ENCODE results near the gene DENND1A. TPM values are rescaled to one million over a fixed set of nuclear protein-coding genes. Genes with fewer than 3 reads are reported as not detected.
"Not testable (repeated sequence)": the region's sequence is repeated elsewhere in the genome, so short reads cannot be mapped to it uniquely, and the experiment has no call there.

The DENND1A gene
- total RNA-seq, 4 donors from 2014 or later, result 15.8 to 33.5 (median 23.9) TPM

DNA sequence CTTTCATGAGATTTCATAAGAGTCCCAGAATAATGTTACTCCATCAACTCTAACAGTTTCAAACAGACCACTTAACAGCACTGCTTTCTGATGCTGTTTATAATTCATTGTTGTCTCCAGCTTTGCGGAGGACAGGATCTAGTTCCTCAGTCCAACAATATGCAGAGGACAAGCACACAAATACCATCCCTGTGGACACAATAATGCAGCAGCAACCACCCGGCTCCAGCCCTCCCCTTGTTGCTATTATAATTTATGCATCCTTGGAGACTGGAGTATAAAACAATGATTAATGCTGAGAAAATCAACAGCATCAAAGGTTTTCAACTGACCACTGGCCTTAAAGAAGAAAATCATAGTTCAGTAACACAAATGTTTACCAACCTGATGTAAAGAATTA is 108.3 kb downstream of the DENND1A start:
- DNase-seq (ENCODE audit: low spot score in 2 of 2), result no peak
- 72% methylated on average over 2 of the region's 2 CpGs for WGBS
- no peaks in the 10 kb centered on the region for H3K27me3 ChIP-seq
- H3K9me3 ChIP-seq, result no peaks in the 10 kb centered on the region
- H3K4me3 ChIP-seq, result no peak overlapping the region
- H3K27ac ChIP-seq, result no peak overlapping the region
- H3K4me1 ChIP-seq, result no peaks in the 10 kb centered on the region
- H3K36me3 ChIP-seq, result no peaks in the 10 kb centered on the region
- TF ChIP-seq POLR2AphosphoS5 (IDR thresholded peaks at IDR 0.05), result no peak
- TF ChIP-seq EP300 (IDR thresholded peaks at IDR 0.05), result no peak
- TF ChIP-seq, protein P1, sequence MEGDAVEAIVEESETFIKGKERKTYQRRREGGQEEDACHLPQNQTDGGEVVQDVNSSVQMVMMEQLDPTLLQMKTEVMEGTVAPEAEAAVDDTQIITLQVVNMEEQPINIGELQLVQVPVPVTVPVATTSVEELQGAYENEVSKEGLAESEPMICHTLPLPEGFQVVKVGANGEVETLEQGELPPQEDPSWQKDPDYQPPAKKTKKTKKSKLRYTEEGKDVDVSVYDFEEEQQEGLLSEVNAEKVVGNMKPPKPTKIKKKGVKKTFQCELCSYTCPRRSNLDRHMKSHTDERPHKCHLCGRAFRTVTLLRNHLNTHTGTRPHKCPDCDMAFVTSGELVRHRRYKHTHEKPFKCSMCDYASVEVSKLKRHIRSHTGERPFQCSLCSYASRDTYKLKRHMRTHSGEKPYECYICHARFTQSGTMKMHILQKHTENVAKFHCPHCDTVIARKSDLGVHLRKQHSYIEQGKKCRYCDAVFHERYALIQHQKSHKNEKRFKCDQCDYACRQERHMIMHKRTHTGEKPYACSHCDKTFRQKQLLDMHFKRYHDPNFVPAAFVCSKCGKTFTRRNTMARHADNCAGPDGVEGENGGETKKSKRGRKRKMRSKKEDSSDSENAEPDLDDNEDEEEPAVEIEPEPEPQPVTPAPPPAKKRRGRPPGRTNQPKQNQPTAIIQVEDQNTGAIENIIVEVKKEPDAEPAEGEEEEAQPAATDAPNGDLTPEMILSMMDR (IDR thresholded peaks at IDR 0.05), result no peak
- no peak for TF ChIP-seq POLR2A (IDR thresholded peaks at IDR 0.05)

DNA sequence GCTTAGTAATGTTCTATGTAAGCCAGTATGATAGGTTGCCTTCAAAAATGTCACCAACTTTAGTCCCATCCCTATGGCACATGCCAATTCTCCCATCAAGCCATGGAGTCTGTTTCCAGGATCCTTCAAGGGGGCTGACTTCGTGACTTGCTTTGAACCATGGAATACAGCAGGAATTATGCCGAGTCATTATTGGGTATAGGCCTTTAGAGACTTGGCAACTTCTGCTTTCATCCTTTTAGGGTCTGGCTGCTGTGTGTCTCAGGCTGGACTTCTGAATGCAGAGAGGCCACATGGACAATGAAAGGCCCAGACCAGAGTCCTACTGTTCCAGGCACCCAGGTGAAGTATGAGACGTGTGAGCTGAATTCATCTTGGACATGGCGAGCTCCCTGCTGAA is 109.8 kb downstream of the DENND1A start:
- H3K27me3 ChIP-seq, result no peaks in the 10 kb centered on the region
- H3K4me1 ChIP-seq, result no peaks in the 10 kb centered on the region
- WGBS, result 97% methylated on average over 4 of the region's 4 CpGs
- H3K9me3 ChIP-seq, result no peaks in the 10 kb centered on the region
- H3K36me3 ChIP-seq, result no peaks in the 10 kb centered on the region
- no peak overlapping the region for H3K27ac ChIP-seq
- TF ChIP-seq EP300 (IDR thresholded peaks at IDR 0.05), result no peak
- TF ChIP-seq, protein P1 (IDR thresholded peaks at IDR 0.05), result no peak
- no peak for TF ChIP-seq POLR2A (IDR thresholded peaks at IDR 0.05)
- TF ChIP-seq POLR2AphosphoS5 (IDR thresholded peaks at IDR 0.05), result no peak
- DNase-seq (ENCODE audit: low spot score in 2 of 2), result no peak
- no peak overlapping the region for H3K4me3 ChIP-seq

DNA sequence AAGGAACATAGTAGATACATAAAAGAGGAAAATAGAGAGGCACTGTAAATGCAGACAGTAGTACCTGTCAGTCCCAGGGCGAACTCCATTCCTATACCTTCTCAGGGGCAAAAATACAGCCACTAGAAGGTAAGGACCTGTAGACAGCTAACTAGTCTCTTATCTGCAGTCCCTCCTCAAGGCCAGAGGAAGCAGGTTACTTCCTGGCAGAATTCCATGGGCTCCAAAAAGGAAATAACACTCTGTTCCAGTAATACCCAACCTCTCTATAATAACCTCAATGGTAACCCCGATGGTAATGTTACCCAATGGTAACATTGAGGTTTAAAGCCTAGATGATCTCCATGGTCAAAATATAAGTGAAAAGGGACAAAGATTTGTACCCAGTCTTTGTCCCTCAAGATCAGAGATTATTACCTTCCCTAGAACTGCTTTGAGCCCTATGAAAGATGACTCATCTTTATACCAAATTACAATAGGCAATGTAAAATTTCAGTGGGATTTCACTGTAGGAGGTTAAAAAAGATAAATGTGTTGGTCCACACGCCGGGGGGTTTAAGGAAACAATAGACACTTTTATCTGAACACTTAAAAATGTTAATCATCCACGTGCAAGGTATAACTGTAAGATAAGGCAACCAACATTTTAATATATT is 113.0 kb downstream of the DENND1A start:
- TF ChIP-seq, protein P1 (IDR thresholded peaks at IDR 0.05), result no peak
- no peak for TF ChIP-seq EP300 (IDR thresholded peaks at IDR 0.05)
- TF ChIP-seq POLR2A (IDR thresholded peaks at IDR 0.05), result no peak
- no peak for TF ChIP-seq POLR2AphosphoS5 (IDR thresholded peaks at IDR 0.05)

DNA sequence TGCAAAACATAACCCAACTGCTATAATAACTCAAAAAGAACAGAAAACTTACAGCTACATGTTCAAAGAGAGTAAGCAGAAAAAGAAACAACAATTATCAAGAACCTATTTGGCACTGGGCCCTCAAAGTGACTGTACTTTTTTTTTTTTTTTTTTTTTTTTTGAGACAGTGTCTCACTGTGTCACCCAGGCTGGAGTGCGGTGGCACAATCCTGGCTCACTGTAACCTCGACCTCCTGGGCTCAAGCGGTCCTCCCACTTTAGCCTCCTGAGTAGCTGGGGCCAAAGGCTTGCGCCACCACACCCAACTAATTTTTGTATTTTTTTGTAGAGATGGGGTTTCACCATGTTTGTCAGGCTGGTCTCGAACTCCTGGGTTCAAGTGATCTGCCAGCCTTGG is 114.1 kb downstream of the DENND1A start:
- H3K27ac ChIP-seq; H3K36me3 ChIP-seq; H3K4me3 ChIP-seq; H3K27me3 ChIP-seq; DNase-seq (ENCODE audit: low spot score in 2 of 2); H3K9me3 ChIP-seq; H3K4me1 ChIP-seq: not testable (repeated sequence)
- 91% methylated on average over 5 of the region's 5 CpGs for WGBS

More for the DNA sequence above, 113.0 kb downstream of the DENND1A start:
- DNase-seq (ENCODE audit: low spot score in 2 of 2), result no peak
- no peaks in the 10 kb centered on the region for H3K36me3 ChIP-seq
- no peaks in the 10 kb centered on the region for H3K27me3 ChIP-seq
- no peak overlapping the region for H3K4me3 ChIP-seq
- H3K4me1 ChIP-seq, result no peaks in the 10 kb centered on the region
- 77% methylated on average over 5 of the region's 5 CpGs for WGBS
- H3K9me3 ChIP-seq, result no peaks in the 10 kb centered on the region
- H3K27ac ChIP-seq, result no peak overlapping the region

DNA sequence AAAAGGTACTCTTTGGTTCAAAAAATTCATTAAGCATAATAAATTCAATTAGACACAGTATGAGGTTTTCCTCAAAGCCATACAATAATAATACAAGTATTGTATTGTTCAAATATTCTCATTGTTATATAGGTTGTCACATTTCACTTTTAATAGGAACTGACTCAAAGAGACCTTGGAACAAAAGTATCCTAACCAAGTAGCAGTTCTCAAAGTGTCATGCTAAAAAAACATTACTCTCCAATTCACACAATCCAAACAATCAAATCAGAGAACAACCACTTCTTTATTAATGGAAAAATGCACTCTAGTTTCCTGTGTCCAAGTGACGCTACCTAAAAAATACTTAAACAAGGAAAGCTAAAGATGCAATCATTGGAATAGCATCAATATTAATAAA is 115.4 kb downstream of the DENND1A start:
- TF ChIP-seq, protein P1 (IDR thresholded peaks at IDR 0.05), result no peak
- no peak for TF ChIP-seq POLR2A (IDR thresholded peaks at IDR 0.05)
- TF ChIP-seq POLR2AphosphoS5 (IDR thresholded peaks at IDR 0.05), result no peak
- no peak for TF ChIP-seq EP300 (IDR thresholded peaks at IDR 0.05)
- Histone ChIP-seq H3K36me3 (no peaks in the 10 kb centered on the region), H3K27ac (no peak overlapping the region), H3K27me3 (no peaks in the 10 kb centered on the region), H3K4me3 (no peak overlapping the region), H3K9me3 (no peaks in the 10 kb centered on the region), H3K4me1 (no peaks in the 10 kb centered on the region)
- WGBS, result 88% methylated on average over 1 of the region's 1 CpG
- DNase-seq (ENCODE audit: low spot score in 2 of 2), result no peak

DNA sequence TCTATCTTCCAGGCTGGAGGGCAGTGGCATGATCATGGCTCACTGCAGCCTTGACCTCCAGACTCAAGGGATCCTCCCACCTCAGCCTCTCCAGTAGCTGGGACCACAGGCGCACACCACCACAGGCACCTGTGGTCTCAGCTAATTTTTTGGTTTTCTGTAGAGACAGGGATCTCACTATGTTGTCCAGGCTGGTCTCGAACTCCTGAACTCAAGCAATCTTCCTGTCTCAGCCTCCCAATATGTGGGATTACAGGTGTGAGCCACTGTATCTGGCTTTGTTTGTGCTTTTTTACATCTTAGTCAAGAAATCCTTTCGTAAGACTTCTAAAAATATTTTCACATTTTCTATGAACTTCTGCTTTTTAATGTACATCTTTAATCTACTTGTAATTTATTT is 116.9 kb downstream of the DENND1A start:
- no peaks in the 10 kb centered on the region for H3K27me3 ChIP-seq
- H3K36me3 ChIP-seq, result no peaks in the 10 kb centered on the region
- TF ChIP-seq POLR2AphosphoS5 (IDR thresholded peaks at IDR 0.05) (no peak), EP300 (IDR thresholded peaks at IDR 0.05) (no peak), POLR2A (IDR thresholded peaks at IDR 0.05) (no peak)
- TF ChIP-seq, protein P1 (IDR thresholded peaks at IDR 0.05), result no peak
- H3K27ac ChIP-seq, result no peak overlapping the region
- WGBS, result 96% methylated on average over 3 of the region's 3 CpGs
- H3K4me3 ChIP-seq, result no peak overlapping the region
- no peak for DNase-seq (ENCODE audit: low spot score in 2 of 2)
- H3K4me1 ChIP-seq, result no peaks in the 10 kb centered on the region
- H3K9me3 ChIP-seq, result no peaks in the 10 kb centered on the region
